HepG2 (cell line): ENCODE results near the gene HTRA2. TPM values are rescaled to one million over a fixed set of nuclear protein-coding genes. Genes with fewer than 3 reads are reported as not detected.

Source experiments
- AKAP8 ChIP-seq: sonication (generic); formaldehyde crosslinking; IDR thresholded peaks from 2 replicates; pipeline ENCODE4 v1.5.1; 2020; ENCODE audit warnings: mild to moderate bottlenecking, missing genetic modification reagents
- ATF7 ChIP-seq, 2 experiments: fragments of 450-650 bp in 1 of 2; sonication (generic) in 1 of 2; formaldehyde crosslinking in 1 of 2; IDR thresholded peaks; 2 replicates each; pipeline versions ENCODE4 v1.4.0 to v1.6.1; 2016 to 2020; ENCODE audit warnings: antibody characterized with exemption in 1 of 2, mild to moderate bottlenecking in 1 of 2, missing genetic modification reagents in 1 of 2
- CBX5 ChIP-seq: sonication (generic); formaldehyde crosslinking; IDR thresholded peaks from 2 replicates; pipeline ENCODE4 v1.4.0; 2020; ENCODE audit warnings: missing genetic modification reagents, borderline replicate concordance
- CERS6 ChIP-seq: sonication (generic); formaldehyde crosslinking; IDR thresholded peaks from 2 replicates; pipeline ENCODE4 v1.5.0; 2020; ENCODE audit warnings: missing genetic modification reagents
- CHD4 ChIP-seq: fragments of 200-600 bp; sonication (generic); IDR thresholded peaks from 2 replicates; pipeline ENCODE4 v1.7.0; 2017; ENCODE audit warnings: mild to moderate bottlenecking, low read length, borderline replicate concordance
- GZF1 ChIP-seq: sonication (generic); formaldehyde crosslinking; IDR thresholded peaks from 2 replicates; pipeline ENCODE4 v1.5.1; 2020; ENCODE audit warnings: mild to moderate bottlenecking, missing genetic modification reagents
- HIC2 ChIP-seq: sonication (generic); formaldehyde crosslinking; IDR thresholded peaks from 2 replicates; pipeline ENCODE4 v1.9.0; 2022; ENCODE audit warnings: low read depth, missing genetic modification reagents
- HNRNPK ChIP-seq: fragments of 200-400 bp; formaldehyde crosslinking; IDR thresholded peaks from 2 replicates; pipeline ENCODE4 v1.6.1; 2018; ENCODE audit warnings: low read length, low read depth, moderate library complexity, mild to moderate bottlenecking; ENCODE audit not compliant: poor library complexity, severe bottlenecking
- IRF2 ChIP-seq: IDR thresholded peaks from 2 replicates; pipeline ENCODE4 v1.6.1; 2018; ENCODE audit warnings: missing genetic modification reagents, missing compliant biosample characterization
- MTA1 ChIP-seq: sonication (generic); formaldehyde crosslinking; IDR thresholded peaks from 2 replicates; pipeline ENCODE4 v1.4.0; 2020; ENCODE audit warnings: missing genetic modification reagents, mild to moderate bottlenecking, borderline replicate concordance
- PHF8 ChIP-seq: sonication (generic); formaldehyde crosslinking; IDR thresholded peaks from 2 replicates; pipeline ENCODE4 v1.5.0; 2020; ENCODE audit warnings: missing genetic modification reagents
- SIN3A ChIP-seq: IDR thresholded peaks from 2 replicates; pipeline ENCODE4 v1.6.1; 2011; ENCODE audit warnings: low read depth, mild to moderate bottlenecking, control low read depth, low read length, borderline replicate concordance
- SIN3B ChIP-seq: fragments of 150-350 bp; IDR thresholded peaks from 2 replicates; pipeline ENCODE4 v1.6.1; 2014; ENCODE audit warnings: low read length
- SSRP1 ChIP-seq: IDR thresholded peaks from 2 replicates; pipeline ENCODE4 v1.6.1; 2016; ENCODE audit warnings: control low read depth
- ZBTB46 ChIP-seq: sonication (generic); formaldehyde crosslinking; IDR thresholded peaks from 2 replicates; pipeline ENCODE4 v1.4.0; 2020; ENCODE audit warnings: mild to moderate bottlenecking, missing genetic modification reagents, borderline replicate concordance
- ZFAT ChIP-seq: sonication (generic); formaldehyde crosslinking; conservative IDR thresholded peaks from 2 replicates; pipeline ENCODE4 v1.8.1; 2023; ENCODE audit warnings: missing genetic modification reagents, inconsistent platforms
- ZKSCAN5 ChIP-seq: sonication (generic); formaldehyde crosslinking; IDR thresholded peaks from 2 replicates; pipeline ENCODE4 v1.5.1; 2020; ENCODE audit warnings: mild to moderate bottlenecking, missing genetic modification reagents
- ZMYM2 ChIP-seq: sonication (generic); formaldehyde crosslinking; IDR thresholded peaks from 2 replicates; pipeline ENCODE4 v1.8.0; 2022; ENCODE audit warnings: mild to moderate bottlenecking, missing genetic modification reagents
- ZNF282 ChIP-seq: fragments of 450-650 bp; IDR thresholded peaks from 2 replicates; pipeline ENCODE4 v1.6.1; 2018; ENCODE audit not compliant: partially characterized antibody
- ZNF432 ChIP-seq: sonication (generic); formaldehyde crosslinking; IDR thresholded peaks from 2 replicates; pipeline ENCODE4 v1.5.0; 2020; ENCODE audit warnings: missing genetic modification reagents, mild to moderate bottlenecking, borderline replicate concordance
- ZNF441 ChIP-seq: sonication (generic); formaldehyde crosslinking; IDR thresholded peaks from 2 replicates; pipeline ENCODE4 v1.7.0; 2021; ENCODE audit warnings: missing genetic modification reagents, borderline replicate concordance
- ZNF468 ChIP-seq: sonication (generic); formaldehyde crosslinking; IDR thresholded peaks from 2 replicates; pipeline ENCODE4 v1.8.0; 2022; ENCODE audit warnings: mild to moderate bottlenecking, moderate library complexity, missing genetic modification reagents
- ZNF484 ChIP-seq: sonication (generic); formaldehyde crosslinking; IDR thresholded peaks from 2 replicates; pipeline ENCODE4 v1.5.1; 2020; ENCODE audit warnings: mild to moderate bottlenecking, low read depth, missing genetic modification reagents, borderline replicate concordance
- ZNF546 ChIP-seq: sonication (generic); formaldehyde crosslinking; conservative IDR thresholded peaks from 2 replicates; pipeline ENCODE4 v1.8.1; 2023; ENCODE audit warnings: mild to moderate bottlenecking, missing genetic modification reagents
- ZNF605 ChIP-seq: sonication (generic); formaldehyde crosslinking; IDR thresholded peaks from 2 replicates; pipeline ENCODE4 v1.8.0; 2022; ENCODE audit warnings: mild to moderate bottlenecking, missing genetic modification reagents
- ZNF678 ChIP-seq: sonication (generic); formaldehyde crosslinking; IDR thresholded peaks from 2 replicates; pipeline ENCODE4 v1.4.0; 2020; ENCODE audit warnings: mild to moderate bottlenecking, missing genetic modification reagents
- ZNF792 ChIP-seq: IDR thresholded peaks from 2 replicates; pipeline ENCODE4 v1.6.1; 2016
- polyA plus RNA-seq, 8 experiments: library from polyadenylated mRNA; depleted of rRNA in 3 of 8; stranded (reverse) in 7 of 8; unstranded in 1 of 8; fragments of >200 nt; fragmentation: Illumina TruSeq in 4 of 8; extraction: Trizol in 4 of 8; gene quantifications; 2 replicates each; pipeline versions ENCODE4 v1.2.1 to v1.2.3, GENCODE V29; 2011 to 2016; ENCODE audit warnings: low read depth in 4 of 8, missing spikeins in 1 of 8, mixed read lengths in 1 of 8; ENCODE audit not compliant: insufficient read depth in 1 of 8
- total RNA-seq, 5 experiments: library from RNA; depleted of rRNA; stranded (reverse); fragments of >200 nt; fragmentation: Illumina TruSeq; extraction: Trizol; gene quantifications; 2 replicates each; pipeline ENCODE4 v1.2.3, GENCODE V29; 2016; ENCODE audit warnings: low read depth in 1 of 5
- TF ChIP-seq, protein P1 (sequence below): fragments of 450-650 bp; IDR thresholded peaks from 2 replicates; pipeline ENCODE4 v1.6.1; 2016

The HTRA2 gene
- total and polyA plus RNA-seq, 2 of the 13 experiments (the other 11 are each of a cell fraction or from before 2014, with no cell fraction given), result 47.7 to 50.3 TPM

- TF ChIP-seq MTA1 (no peak), CERS6 (CRISPR knock-in tag) (no peak), ZMYM2 (CRISPR knock-in tag) (no peak), ZNF605 (CRISPR knock-in tag) (no peak), SIN3B (no peak), ATF7 (IDR thresholded peaks at IDR 0.05) (no peak), ATF7 (CRISPR knock-in tag; IDR thresholded peaks at IDR 0.05) (no peak), GZF1 (CRISPR knock-in tag) (no peak), CBX5 (no peak), IRF2 (CRISPR knock-in tag) (no peak), ZNF792 (CRISPR knock-in tag) (no peak), ZNF468 (CRISPR knock-in tag) (no peak), SIN3A (no peak), HNRNPK (no peak), ZNF441 (CRISPR knock-in tag) (peak; percentile 88), HIC2 (no peak), SSRP1 (no peak), ZBTB46 (no peak), AKAP8 (CRISPR knock-in tag) (no peak), ZNF282 (no peak), PHF8 (CRISPR knock-in tag) (0 out of 2 replicates have a peak, but pooled peaks have one; percentile 17), ZKSCAN5 (CRISPR knock-in tag) (no peak), ZNF484 (CRISPR knock-in tag) (no peak), CHD4 (peak; percentile 21; the same call in 1 of the 2 replicates), ZFAT (CRISPR knock-in tag) (no peak), ZNF678 (no peak), ZNF546 (CRISPR knock-in tag) (no peak), ZNF432 (CRISPR knock-in tag) (no peak)
- TF ChIP-seq, protein P1, sequence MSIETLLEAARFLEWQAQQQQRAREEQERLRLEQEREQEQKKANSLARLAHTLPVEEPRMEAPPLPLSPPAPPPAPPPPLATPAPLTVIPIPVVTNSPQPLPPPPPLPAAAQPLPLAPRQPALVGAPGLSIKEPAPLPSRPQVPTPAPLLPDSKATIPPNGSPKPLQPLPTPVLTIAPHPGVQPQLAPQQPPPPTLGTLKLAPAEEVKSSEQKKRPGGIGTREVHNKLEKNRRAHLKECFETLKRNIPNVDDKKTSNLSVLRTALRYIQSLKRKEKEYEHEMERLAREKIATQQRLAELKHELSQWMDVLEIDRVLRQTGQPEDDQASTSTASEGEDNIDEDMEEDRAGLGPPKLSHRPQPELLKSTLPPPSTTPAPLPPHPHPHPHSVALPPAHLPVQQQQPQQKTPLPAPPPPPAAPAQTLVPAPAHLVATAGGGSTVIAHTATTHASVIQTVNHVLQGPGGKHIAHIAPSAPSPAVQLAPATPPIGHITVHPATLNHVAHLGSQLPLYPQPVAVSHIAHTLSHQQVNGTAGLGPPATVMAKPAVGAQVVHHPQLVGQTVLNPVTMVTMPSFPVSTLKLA, result no peak
Observed at GRCh38 chr2:74486141-74486540, 43.6 kb upstream of the HTRA2 start (continued).
